ACC112 (cell line): ENCODE measurements around the gene TSPAN15.

Experiments used
- H2AFZ ChIP-seq: fragments of 200-600 bp; sonication (generic); one replicate; pipeline ENCODE4 v1.6.0; 2017; ENCODE audit warnings: antibody characterized with exemption, low read length; ENCODE audit not compliant: unreplicated experiment
- H3K27ac ChIP-seq: fragments of 200-600 bp; sonication (generic); 2 replicates; pipeline ENCODE4 v1.5.1; 2014; ENCODE audit warnings: low read depth, mild to moderate bottlenecking, antibody characterized with exemption, low read length, moderate library complexity
- H3K27me3 ChIP-seq: fragments of 200-600 bp; sonication (generic); 2 replicates; pipeline ENCODE4 v1.6.1; 2014; ENCODE audit warnings: mild to moderate bottlenecking, antibody characterized with exemption, low read length, moderate library complexity, mixed read lengths; ENCODE audit not compliant: insufficient read depth
- H3K36me3 ChIP-seq: fragments of 200-600 bp; sonication (generic); 2 replicates; pipeline ENCODE4 v1.6.1; 2016; ENCODE audit warnings: mild to moderate bottlenecking, antibody characterized with exemption, low read length, moderate library complexity, mixed read lengths; ENCODE audit not compliant: insufficient read depth
- H3K4me1 ChIP-seq: fragments of 200-600 bp; sonication (generic); one replicate; pipeline ENCODE4 v1.6.1; 2016; ENCODE audit warnings: low read length, mixed read lengths; ENCODE audit not compliant: insufficient read depth, unreplicated experiment, control insufficient read depth
- H3K4me3 ChIP-seq: fragments of 200-600 bp; sonication (generic); 2 replicates; pipeline ENCODE4 v1.5.1; 2014; ENCODE audit warnings: mild to moderate bottlenecking, low read depth, low read length
- H3K79me2 ChIP-seq: fragments of 200-600 bp; sonication (generic); one replicate; pipeline ENCODE4 v1.6.0; 2016; ENCODE audit warnings: low read length; ENCODE audit not compliant: control insufficient read depth, unreplicated experiment, insufficient read depth

Gene TSPAN15

DNA sequence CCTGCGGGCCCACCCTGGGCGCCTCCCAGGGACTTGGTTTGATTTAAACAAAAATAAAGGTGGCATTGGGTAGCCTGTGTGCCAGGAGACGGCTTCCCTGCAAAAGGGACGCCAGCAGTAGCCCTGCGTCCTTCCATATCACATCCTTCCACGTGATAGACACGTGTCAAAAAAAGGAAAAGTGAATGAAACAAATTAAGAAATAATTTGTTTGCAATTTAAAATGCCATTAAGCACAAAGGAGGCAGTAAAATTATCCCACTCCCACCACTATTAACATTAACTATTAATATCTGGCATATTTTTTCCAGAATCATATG lies 42.1 kb upstream of the TSPAN15 start:
- Histone ChIP-seq H3K4me3 (peak overlapping the region; percentile 70), H3K27me3 (no peaks in the 10 kb centered on the region), H3K36me3 (no peaks in the 10 kb centered on the region), H2AFZ (peak overlapping the region; percentile 72), H3K27ac (peak overlapping the region; percentile 32; the same call in 1 of the 2 replicates), H3K4me1 (peaks cover 36% of the 10 kb centered on the region), H3K79me2 (no peaks in the 10 kb centered on the region)

DNA sequence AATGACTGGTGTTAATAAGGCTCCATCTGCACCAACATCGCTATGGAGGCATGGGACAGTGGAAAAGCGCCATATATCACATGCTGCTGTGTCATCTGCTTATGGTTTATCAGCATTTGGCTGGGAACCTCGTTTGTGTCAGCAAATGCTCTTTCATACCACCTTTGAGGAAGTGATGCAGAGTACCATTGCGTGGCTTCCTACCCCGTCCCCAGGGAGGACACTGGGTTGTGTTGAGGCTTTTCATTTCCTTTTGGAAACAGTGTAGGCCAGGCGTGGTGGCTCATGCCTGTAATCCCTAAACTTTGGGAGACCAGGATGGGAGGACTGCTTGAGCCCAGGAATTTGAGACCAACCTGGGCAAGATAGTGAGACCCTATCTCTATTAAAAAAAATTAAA lies 41.3 kb upstream of the TSPAN15 start:
- no peak overlapping the region for H3K4me3 ChIP-seq
- H2AFZ ChIP-seq, result no peak overlapping the region
- no peaks in the 10 kb centered on the region for H3K36me3 ChIP-seq
- peaks cover 28% of the 10 kb centered on the region for H3K4me1 ChIP-seq
- H3K27me3 ChIP-seq, result no peaks in the 10 kb centered on the region
- no peak overlapping the region for H3K27ac ChIP-seq
- no peaks in the 10 kb centered on the region for H3K79me2 ChIP-seq

- no peaks in the 10 kb centered on the region for H3K36me3 ChIP-seq
- no peaks in the 10 kb centered on the region for H3K79me2 ChIP-seq
- H3K4me3 ChIP-seq, result no peak overlapping the region
- no peaks in the 10 kb centered on the region for H3K27me3 ChIP-seq
- H2AFZ ChIP-seq, result no peak overlapping the region
- H3K27ac ChIP-seq, result no peak overlapping the region
- H3K4me1 ChIP-seq, result peaks cover 24% of the 10 kb centered on the region
Measured at GRCh38 chr10:69410487-69410886, 40.8 kb upstream of the TSPAN15 start.

- Histone ChIP-seq H3K79me2 (no peaks in the 10 kb centered on the region), H3K4me1 (peaks cover 14% of the 10 kb centered on the region), H2AFZ (no peak overlapping the region), H3K36me3 (no peaks in the 10 kb centered on the region), H3K27ac (no peak overlapping the region), H3K4me3 (no peak overlapping the region), H3K27me3 (no peaks in the 10 kb centered on the region)
Measured at GRCh38 chr10:69411476-69411875, 39.8 kb upstream of the TSPAN15 start.

GRCh38 chr10:69412232-69412790 lies 39.0 kb upstream of the TSPAN15 start:
- no peak overlapping the region for H3K27ac ChIP-seq
- H2AFZ ChIP-seq, result no peak overlapping the region

GRCh38 chr10:69413221-69413865 lies 37.9 kb upstream of the TSPAN15 start:
- no peaks in the 10 kb centered on the region for H3K36me3 ChIP-seq
- H3K27ac ChIP-seq, result no peak overlapping the region
- no peaks in the 10 kb centered on the region for H3K79me2 ChIP-seq
- no peaks in the 10 kb centered on the region for H3K27me3 ChIP-seq
- H2AFZ ChIP-seq, result no peak overlapping the region
- no peak overlapping the region for H3K4me3 ChIP-seq
- peaks cover 5% of the 10 kb centered on the region for H3K4me1 ChIP-seq

More at GRCh38 chr10:69412232-69412790, 39.0 kb upstream of the TSPAN15 start:
- Histone ChIP-seq H3K4me1 (peaks cover 9% of the 10 kb centered on the region), H3K36me3 (no peaks in the 10 kb centered on the region), H3K27me3 (no peaks in the 10 kb centered on the region), H3K79me2 (no peaks in the 10 kb centered on the region), H3K4me3 (no peak overlapping the region)

GRCh38 chr10:69414036-69415018 lies 36.9 kb upstream of the TSPAN15 start:
- Histone ChIP-seq H3K79me2 (no peaks in the 10 kb centered on the region), H3K27ac (no peak overlapping the region), H3K4me3 (no peak overlapping the region), H3K27me3 (no peaks in the 10 kb centered on the region), H2AFZ (no peak overlapping the region), H3K36me3 (no peaks in the 10 kb centered on the region), H3K4me1 (peaks cover 1% of the 10 kb centered on the region)

GRCh38 chr10:69415049-69415448 lies 36.2 kb upstream of the TSPAN15 start:
- Histone ChIP-seq H3K4me1 (no peaks in the 10 kb centered on the region), H3K27ac (no peak overlapping the region), H2AFZ (no peak overlapping the region)

GRCh38 chr10:69415951-69416350 lies 35.3 kb upstream of the TSPAN15 start:
- Histone ChIP-seq H3K27ac (no peak overlapping the region), H3K4me1 (no peaks in the 10 kb centered on the region), H3K79me2 (no peaks in the 10 kb centered on the region), H3K4me3 (no peak overlapping the region), H3K36me3 (no peaks in the 10 kb centered on the region), H2AFZ (no peak overlapping the region), H3K27me3 (no peaks in the 10 kb centered on the region)

More at GRCh38 chr10:69415049-69415448, 36.2 kb upstream of the TSPAN15 start:
- no peaks in the 10 kb centered on the region for H3K27me3 ChIP-seq
- no peaks in the 10 kb centered on the region for H3K79me2 ChIP-seq
- H3K4me3 ChIP-seq, result no peak overlapping the region
- no peaks in the 10 kb centered on the region for H3K36me3 ChIP-seq

DNA sequence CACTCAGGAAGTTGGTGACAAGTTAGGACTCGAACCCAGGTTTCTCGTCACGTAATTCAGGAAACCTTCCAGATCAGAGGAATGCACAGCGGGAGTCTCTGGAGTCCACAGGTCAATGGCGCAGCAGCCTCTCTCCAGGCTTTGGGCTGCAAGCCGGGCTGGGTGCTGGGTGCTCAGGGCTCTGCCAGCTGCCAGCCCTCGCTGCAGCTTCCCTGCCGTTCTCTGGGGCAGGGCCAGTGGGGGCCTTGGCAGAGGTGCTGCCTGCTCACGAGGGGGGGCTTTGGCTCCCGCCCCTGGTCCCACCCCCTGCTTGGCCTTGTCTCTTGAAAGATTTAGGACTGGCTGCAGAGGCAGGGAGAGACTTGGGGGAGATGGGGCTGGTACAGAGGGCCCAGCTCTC lies 34.6 kb upstream of the TSPAN15 start, which contains the start of gene TACR2:
Gene TACR2, minus strand, starts transcription at position 224 of the 400 bp plus-strand sequence. CDS start 595 bp downstream, outside the sequence.
- Histone ChIP-seq H3K4me3 (no peak within 1 kb of the TSS), H2AFZ (no peak within 1 kb of the TSS), H3K27ac (no peak within 1 kb of the TSS), H3K79me2 (no peaks in the 10 kb centered on the region), H3K27me3 (no peaks in the 10 kb centered on the region), H3K4me1 (no peaks in the 10 kb centered on the region), H3K36me3 (no peaks in the 10 kb centered on the region)
